HG02870 (cell line): Measurements from ENCODE around the gene ZNF330.
"Not testable (repeated sequence)": the region's sequence is repeated elsewhere in the genome, so short reads cannot be mapped to it uniquely, and the experiment has no call there.

ENCODE experiments used
- ATAC-seq: cut with Tn5 transposase; IDR thresholded peaks from one replicate; pipeline ENCODE4 v1.9.1; 2021; ENCODE audit warnings: mild to moderate bottlenecking, moderate library complexity; ENCODE audit not compliant: unreplicated experiment

The ZNF330 gene

DNA sequence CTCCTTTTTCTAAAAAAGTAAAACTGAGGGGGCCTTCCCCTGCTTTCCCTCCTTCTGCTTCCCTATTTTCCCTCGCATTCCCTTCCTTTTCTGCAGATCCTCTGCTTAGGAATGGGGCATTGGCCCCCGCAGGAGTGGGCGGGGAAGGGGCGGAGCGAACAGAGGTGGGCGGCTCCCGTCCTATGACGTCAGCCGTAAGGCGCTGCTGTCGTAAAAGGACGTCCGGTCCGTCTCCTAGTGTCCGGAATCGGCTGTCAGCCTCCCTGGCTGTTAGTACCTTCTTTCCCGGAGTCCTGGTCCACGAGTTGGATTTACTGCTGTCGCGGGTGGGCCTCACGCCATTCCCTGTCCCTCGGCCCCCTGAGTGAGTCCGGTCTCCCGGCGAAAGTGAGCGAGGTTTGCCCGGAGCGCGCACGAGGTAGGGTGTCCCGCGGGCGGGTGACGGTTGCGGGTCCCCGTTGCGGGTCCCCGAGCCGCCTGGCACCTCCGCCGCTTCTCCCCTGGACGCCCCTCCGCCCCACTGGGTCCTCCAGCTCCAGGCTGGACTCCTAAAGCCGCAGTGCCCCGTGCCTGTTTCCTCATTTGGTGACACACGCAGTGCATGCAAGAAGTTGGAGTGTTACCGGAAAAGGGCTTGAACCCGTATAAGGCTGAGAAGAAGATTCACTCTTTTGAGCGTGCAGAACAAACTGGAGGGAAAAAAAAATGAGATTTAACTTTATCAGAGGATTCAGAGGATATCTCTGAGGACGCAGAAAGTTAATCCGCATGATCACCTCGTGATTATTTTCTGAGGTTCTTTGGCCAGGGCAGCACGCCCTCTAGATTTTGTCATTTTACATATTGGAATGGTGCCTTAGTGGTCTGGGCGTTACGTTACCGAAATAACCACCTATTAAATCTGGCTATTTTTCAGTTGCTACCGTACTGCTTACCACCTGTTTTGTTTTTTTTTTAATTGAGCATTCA, at the start of gene ZNF330:
TSS of gene ZNF330 (plus strand) at position 205 of the 969 bp plus-strand sequence. CDS start 1,477 bp downstream, outside the sequence.
- peak; percentile 86 for ATAC-seq

DNA sequence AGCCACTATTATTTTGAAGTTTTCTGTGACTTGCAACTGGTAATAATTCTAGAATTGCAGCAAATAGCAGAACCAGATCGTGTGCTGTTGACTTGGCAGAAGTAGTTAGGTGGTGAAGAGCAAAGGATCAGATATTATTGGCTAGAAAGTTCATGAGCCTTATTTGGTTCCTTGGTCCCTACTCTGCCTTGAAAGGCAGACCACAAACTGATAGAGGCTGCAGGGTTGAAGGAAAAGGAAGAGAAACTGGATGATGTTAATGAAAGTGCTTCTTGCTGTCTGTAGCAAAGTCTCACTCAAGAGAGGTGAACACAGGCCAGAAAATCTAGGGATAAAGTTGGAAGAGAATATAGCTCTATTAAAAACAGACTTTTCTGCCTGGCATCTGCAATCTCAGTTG, 46.2 kb upstream of the ZNF330 start:
- ATAC-seq = peak; percentile 69

DNA sequence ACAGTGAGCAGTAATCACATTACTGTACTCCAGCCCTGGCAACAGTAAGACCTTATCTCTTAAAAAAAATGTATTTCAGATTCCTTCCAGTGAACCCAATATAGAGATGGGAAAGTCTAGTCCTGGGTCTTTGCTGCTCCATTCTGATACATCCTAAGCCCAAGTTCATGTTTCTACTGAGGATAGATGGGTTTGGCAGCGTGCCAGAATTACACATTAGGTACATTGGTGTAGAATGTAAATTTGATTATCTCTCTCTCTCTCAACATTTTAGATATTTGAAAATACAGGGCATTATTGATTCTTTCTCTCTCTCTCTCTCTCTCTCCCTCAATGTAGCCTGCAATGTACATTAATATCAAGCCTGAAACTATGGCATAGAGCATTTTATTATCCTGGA, 43.5 kb upstream of the ZNF330 start:
- no peak for ATAC-seq

DNA sequence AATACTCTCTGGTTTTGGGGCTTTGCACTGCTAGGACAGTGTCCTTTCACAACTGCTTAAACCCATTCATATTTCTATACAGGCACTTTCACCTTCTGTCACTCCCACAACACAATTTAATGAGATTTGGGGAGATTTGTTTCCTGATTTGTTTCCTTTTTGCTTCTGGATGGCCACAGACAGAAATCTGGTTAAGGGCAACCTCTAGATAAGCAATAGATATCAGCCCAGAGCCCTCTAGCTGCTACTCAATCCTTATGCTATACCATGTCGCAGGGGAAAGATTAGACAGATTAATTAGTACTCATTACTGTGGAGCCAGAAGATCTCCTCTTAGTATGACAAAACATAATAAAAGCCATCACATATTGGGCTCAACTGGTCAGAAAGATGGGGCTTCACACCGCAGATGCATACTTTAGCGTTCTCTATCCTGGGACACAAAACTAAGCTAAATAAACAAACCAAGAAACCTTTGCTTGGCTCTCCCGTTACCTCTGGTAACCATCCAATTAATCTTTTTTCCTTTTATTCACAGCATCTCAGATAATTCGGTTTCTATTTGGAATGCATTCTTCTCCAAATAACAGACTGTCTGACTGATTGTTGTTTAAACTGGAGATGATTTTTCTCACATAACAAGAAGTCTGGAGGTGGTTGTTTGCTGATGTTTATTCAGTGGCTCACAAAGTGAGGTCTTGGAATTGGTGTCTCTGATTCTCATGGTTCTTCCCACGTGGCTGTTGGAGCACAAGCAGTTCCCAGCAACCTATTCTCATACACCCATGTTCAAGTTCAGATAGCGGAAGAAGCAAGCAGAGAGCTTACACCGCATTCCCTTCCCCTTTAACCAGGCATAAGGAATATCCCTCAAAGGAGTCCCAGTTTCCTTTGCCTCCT, 41.0 kb upstream of the ZNF330 start:
- no peak for ATAC-seq

DNA sequence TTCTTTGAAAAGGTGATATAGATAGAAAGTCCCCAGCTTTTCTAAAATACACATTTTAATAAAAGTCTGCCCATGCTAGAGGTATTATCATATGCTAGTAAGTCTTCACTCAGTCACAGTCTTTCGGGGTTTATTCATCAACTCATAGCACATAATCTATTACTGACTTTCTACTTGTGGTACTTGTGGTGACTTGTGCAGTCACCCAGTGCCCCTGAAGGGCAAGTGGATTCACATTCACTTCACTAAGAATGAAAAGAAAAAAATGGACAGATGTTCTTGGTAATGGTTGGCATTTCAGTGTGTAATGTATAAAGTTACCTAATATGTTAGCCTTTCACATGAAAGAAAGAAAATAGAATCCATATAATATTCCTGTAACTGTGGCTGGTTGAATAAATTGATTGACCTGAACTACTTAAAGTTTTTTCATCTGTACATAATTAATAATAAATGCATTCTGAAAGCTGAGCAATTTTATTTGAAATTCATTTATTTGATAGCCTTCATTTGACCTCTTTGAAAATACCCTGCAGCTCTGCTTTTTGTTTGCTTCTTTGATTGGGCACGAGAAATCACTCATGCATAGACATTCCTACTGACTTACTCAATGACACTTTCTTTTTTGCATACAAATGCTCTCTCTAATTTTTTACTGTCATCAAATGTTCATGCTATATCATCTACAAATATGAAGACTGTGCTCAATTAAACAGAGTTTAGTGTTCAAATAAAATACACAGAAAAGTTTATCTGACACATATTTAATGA, 39.5 kb upstream of the ZNF330 start:
- ATAC-seq = no peak

DNA sequence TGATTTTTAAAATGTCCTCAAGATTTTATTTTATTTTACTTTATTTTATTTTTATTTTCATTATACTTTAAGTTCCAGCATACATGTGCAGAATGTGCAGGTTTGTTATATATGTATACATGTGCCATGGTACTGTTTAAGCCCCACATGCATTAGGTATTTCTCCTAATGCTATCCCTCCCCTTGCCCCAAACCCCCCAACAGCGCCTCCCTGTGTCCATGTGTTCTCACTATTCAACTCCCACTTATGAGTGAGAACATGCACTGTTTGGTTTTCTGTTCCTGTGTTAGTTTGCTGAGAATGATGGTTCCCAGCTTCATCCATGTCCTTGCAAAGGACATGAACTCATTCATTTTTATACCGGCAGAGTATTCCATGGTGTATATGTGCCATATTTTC, 37.2 kb upstream of the ZNF330 start:
- ATAC-seq = not testable (repeated sequence)

DNA sequence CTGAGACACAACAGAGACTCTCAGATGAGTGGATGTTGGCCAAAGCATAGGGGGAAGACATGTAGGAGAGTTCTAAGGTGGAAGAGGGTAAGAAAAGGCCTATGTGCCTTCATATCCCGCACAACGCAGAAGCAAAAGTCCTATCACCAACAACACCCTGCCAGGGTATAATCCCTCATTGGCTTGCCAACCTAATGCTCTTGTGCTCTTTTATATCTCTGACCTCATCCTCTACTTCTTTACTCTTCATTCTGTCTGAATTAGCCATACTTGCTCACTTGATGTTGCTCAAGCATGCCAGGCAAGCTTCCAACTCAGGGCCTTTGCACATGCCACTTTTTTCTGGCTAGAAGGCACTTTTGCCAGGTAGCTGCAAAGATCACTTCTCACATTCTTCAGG, 28.1 kb upstream of the ZNF330 start:
- no peak for ATAC-seq

DNA sequence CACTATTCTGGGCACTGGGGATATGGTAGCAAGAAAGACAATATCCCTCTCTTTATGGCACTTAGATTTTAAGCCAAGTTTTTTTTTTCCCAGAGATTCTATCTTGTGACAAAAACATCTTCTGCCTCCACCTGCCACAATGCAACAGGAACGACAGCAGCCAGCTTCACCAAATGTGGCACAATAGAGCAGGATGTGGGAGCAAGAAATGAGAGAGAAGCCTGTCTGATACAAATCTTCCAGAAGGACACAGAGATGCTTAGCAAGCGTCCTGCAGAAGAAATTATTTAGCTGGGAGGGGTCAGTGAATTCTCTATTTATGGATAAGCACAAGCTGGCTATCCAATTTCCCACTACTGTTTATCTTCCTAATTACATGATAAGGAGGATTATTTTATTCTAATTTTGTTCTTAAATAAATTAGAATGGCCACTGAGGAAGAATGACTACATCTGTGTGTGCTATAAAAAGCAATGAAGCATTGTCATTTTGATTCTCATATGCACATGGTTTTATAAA, 27.1 kb upstream of the ZNF330 start:
- no peak for ATAC-seq

DNA sequence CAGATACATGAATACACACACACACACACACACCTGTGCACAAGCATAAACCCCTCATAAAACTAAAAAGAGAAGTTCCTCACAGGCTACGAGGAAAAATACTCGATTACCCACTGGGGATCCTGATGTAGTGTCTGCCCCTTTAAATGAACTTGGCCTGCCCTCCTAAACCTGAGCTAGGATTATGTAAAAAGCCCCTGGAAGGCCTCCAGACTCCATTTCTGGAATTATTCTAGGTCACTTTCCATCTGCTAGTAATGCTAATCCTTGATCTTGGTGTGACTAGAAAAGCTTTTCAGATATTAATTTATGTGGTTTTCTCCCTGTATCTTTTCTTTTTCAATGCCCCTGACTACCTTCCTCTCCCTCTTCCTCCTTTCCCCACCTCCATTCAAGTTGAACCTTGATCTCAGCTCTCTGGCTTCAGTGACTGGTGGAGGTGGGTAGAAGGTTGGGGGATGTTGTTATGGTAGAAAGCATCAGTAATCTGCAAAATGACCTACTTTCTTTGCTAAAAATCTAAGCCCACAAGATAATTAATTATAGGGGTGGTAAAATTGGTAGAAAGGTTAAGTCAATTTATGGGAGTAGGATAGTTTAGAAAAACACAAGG, 25.5 kb upstream of the ZNF330 start:
- no peak for ATAC-seq

DNA sequence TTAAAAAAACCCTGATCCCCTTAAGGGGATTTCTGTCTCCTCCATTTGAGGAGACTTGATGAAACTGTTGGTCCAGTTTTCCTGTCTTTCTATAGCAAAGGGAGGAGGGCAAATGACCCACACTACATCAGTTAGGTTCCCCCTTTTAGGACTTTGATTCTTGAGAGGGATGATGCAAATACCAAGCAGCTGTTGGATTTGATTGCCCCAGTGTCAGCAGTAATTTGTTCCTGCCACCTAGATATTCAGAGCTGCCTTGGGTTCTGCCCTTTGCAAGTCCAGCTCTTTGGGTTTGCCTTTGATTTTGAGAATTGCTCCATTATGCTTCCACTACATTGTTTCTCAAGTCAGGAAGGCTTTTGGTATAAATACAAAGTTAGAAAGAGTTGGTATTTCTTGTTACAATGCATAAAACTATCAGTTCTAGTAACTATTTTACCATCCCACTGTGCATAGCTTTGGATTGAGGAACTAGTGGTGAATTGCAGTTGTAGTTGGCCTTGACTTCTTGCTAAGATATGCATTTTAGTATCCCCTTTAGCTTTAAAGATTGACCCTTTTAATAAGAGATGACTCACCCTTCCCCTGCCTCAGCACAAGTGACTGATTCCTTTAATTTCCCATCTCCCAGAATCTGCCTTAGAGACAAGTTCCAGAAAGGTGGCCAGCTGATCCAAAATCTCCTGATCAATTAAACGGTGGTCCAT, 24.3 kb upstream of the ZNF330 start:
- no peak for ATAC-seq

DNA sequence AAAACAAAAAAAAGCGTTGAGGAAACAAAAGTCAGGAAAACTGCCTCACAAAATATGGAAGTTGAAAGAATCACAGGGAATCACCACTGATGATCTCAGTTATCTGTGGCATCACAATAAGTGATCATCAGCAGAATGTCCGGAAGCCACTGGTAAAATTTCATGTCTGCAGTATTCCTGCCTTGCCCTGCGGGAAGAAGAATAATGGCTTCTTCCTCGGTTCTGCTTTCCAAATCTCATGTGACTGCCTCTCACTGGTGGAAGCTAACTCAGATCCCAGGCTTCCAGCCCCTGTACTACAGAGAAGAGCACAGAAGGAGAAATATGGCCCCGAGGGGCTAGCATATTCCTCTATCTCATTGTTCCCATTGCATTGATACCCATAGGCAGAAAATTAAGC, 12.7 kb upstream of the ZNF330 start:
- no peak for ATAC-seq

DNA sequence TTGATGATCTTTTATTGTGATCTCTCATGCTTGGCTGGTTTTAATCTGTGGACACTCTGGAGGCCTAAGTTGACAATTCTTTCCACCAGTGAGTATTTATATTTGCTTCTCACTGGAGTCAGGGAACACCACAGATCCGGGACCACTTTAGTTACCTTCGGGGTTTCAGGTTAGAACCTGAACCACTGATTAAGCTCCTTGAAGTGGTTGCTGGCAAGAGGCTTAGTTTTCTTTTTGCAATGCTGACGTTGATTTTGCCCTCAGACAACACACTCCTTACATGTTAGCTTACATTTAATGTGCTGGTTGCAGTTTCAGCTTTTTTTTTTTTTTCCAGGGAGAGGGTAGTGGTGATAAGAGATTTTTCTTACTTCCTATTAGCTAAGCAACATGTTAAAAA, 10.5 kb upstream of the ZNF330 start:
- no peak for ATAC-seq

DNA sequence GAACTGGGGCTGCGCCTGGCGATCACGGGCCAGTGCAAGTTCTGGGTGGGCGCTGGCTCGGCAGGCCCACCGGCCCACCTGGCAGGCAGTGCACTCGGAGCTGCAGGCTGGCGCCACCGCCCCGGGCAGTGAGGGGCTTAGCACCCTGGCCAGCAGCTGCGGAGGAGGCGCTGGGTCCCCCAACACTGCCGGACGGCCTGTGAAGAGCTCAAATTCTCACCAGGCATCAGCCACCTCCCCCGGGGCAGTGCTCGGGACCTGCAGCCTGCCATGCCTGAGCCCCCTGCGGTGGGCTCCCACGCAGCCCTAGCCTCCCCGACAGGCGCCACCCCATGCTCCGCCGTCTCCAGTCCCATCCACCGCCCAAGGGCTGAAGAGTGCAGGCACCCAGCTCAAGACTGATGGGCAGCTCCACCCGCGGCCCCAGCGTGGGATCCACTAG, 7.1 kb upstream of the ZNF330 start:
- no peak for ATAC-seq

DNA sequence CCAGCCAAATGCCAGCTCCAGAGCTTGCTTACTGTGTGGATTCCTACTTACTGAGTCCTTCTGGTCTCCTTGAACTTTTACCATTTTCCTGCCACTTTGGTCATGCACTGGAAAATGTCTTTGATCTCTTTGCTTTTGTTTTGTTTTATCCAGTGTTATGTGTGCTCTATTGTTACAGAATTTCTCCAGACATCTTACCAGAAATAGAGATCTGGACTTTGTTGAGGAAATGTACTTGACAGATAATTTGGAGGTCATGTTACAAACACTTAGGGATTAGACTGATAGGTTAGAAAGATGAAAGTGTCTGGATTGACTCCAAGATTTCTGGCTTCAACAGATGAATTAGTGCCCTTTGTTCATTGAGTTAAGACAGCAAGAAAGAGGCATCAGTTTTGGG, 5.7 kb upstream of the ZNF330 start:
- no peak for ATAC-seq

DNA sequence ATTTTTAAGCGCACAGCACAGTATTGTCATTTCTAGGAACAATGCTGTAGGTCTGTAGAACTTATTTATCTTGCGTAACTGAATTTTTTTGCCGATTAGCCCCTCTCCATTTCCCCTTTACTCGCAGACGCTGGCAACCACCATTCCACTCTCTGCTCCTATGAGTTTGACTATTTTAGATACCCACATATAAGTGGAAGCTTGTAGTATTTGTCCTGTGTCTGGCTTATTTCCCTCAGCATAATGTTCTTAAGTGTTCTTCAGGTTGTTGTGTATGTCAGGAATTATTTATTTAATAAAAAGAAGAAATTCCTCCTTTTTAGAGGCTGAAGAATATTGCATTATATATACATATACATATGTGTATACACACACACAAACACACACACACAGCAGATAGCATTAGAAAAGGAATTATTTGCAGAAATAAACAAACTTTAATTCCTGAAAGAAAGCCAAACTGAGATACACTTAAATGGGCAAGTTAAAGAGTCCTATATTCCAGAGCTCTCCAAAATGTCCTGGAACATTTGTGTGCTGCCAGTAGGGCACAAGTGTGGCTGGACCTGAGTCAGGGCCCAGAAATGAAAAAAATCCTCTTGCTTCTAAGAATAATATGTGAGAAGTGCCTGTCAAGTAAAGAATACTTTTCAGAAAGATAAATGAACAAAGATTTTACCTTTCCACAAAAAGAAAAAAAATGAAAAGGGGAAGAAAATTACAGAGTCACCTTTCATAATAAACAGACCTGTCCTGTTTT, 4.5 kb upstream of the ZNF330 start:
- ATAC-seq = no peak

DNA sequence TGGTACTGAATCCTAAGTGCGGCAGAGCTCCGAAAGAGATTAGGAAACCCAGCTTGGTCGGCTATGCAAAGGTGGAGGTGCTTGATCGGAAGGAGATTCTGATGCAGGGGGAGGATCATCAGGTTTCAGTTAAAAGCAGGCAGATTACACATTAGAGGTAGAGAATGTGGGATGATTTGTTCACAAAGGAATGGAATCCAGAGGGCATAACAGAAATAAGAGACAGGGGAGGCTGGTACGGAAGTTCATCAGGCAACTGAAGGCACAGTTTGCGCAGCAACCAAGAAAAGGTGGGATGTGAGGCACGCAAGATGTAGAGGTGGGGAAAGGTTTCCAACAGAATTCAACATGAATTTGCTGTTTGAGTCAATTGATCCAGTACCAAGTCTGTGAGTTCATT, 424 bp upstream of the ZNF330 start:
- ATAC-seq = peak; percentile 6

DNA sequence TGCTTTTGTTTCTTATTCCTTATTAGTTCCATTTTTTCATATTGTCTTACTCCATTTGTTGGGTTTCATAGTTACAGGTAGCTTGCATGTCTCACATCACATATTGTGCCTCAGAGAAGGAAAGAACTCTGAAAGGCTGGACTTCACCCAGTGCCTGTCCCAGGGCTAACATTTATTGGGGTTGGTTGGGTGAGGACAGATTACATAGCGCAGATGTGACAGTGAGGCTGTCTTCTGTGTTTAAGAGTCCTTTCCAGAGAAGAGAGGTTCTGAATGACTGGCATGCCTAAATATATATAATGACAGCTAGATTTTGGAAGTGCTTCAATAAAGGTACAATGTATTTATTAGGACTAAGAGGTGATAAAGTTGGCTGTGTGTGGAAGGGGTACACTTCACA, 2.7 kb downstream of the ZNF330 start:
- ATAC-seq = no peak

DNA sequence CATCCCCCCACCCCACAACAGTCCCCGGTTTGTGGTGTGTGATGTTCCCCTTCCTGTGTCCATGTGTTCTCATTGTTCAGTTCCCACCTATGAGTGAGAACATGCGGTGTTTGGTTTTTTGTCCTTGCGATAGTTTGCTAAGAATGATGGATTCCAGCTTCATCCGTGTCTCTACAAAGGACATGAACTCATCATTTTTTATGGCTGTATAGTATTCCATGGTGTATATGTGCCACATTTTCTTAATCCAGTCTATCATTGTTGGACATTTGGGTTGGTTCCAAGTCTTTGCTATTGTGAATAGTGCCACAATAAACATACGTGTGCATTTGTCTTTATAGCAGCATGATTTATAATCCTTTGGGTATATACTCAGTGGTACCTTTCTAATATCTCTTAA, 6.6 kb downstream of the ZNF330 start:
- ATAC-seq = not testable (repeated sequence)
